ENCODE measurements around the gene SLC39A9. TPM values are rescaled to one million over a fixed set of nuclear protein-coding genes. Genes with fewer than 3 reads are reported as not detected.
A peak's percentile ranks its signal among the peaks of the same experiment; 100 is the strongest.

SLC39A9 gene
- total RNA-seq, 4 donors from 2014 or later, result 64.9 to 101 (median 81.3) TPM

GRCh38 chr14:69351911-69352310 lies 46.6 kb upstream of the SLC39A9 start:
- no peaks in the 10 kb centered on the region for H3K36me3 ChIP-seq
- no peak overlapping the region for H3K4me3 ChIP-seq (replicated peaks in 1 of 3)
- H3K27ac ChIP-seq, result no peak overlapping the region
- peaks cover 13 to 23% of the 10 kb centered on the region in 2 donors for H3K4me1 ChIP-seq
- 88 to 90% methylated on average over 5 of the region's 5 CpGs for WGBS, 2 donors
- intact Hi-C loops (cut with DNase I), result no loop called here
- no peaks in the 10 kb centered on the region for H3K9me3 ChIP-seq
- no peak for TF ChIP-seq POLR2A (IDR thresholded peaks at IDR 0.05)
- TF ChIP-seq, protein P1, sequence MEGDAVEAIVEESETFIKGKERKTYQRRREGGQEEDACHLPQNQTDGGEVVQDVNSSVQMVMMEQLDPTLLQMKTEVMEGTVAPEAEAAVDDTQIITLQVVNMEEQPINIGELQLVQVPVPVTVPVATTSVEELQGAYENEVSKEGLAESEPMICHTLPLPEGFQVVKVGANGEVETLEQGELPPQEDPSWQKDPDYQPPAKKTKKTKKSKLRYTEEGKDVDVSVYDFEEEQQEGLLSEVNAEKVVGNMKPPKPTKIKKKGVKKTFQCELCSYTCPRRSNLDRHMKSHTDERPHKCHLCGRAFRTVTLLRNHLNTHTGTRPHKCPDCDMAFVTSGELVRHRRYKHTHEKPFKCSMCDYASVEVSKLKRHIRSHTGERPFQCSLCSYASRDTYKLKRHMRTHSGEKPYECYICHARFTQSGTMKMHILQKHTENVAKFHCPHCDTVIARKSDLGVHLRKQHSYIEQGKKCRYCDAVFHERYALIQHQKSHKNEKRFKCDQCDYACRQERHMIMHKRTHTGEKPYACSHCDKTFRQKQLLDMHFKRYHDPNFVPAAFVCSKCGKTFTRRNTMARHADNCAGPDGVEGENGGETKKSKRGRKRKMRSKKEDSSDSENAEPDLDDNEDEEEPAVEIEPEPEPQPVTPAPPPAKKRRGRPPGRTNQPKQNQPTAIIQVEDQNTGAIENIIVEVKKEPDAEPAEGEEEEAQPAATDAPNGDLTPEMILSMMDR (IDR thresholded peaks at IDR 0.05), result no peak
- no peak for DNase-seq
- no peaks in the 10 kb centered on the region for H3K27me3 ChIP-seq

- WGBS, 2 donors, result 94 to 95% methylated on average over 3 of the region's 3 CpGs
- H3K27me3 ChIP-seq, result no peaks in the 10 kb centered on the region
- H3K9me3 ChIP-seq, result no peaks in the 10 kb centered on the region
- H3K36me3 ChIP-seq, result no peaks in the 10 kb centered on the region
- no peak overlapping the region for H3K27ac ChIP-seq
- peaks cover 13 to 23% of the 10 kb centered on the region in 2 donors for H3K4me1 ChIP-seq
- TF ChIP-seq POLR2A (IDR thresholded peaks at IDR 0.05), result no peak
- TF ChIP-seq, protein P1 (IDR thresholded peaks at IDR 0.05), result no peak
- intact Hi-C loops (cut with DNase I), result no loop called here
- no peak for DNase-seq
- no peak overlapping the region for H3K4me3 ChIP-seq (replicated peaks in 1 of 3)
These were observed 45.3 kb upstream of the SLC39A9 start for GRCh38 chr14:69353168-69353567.

DNA sequence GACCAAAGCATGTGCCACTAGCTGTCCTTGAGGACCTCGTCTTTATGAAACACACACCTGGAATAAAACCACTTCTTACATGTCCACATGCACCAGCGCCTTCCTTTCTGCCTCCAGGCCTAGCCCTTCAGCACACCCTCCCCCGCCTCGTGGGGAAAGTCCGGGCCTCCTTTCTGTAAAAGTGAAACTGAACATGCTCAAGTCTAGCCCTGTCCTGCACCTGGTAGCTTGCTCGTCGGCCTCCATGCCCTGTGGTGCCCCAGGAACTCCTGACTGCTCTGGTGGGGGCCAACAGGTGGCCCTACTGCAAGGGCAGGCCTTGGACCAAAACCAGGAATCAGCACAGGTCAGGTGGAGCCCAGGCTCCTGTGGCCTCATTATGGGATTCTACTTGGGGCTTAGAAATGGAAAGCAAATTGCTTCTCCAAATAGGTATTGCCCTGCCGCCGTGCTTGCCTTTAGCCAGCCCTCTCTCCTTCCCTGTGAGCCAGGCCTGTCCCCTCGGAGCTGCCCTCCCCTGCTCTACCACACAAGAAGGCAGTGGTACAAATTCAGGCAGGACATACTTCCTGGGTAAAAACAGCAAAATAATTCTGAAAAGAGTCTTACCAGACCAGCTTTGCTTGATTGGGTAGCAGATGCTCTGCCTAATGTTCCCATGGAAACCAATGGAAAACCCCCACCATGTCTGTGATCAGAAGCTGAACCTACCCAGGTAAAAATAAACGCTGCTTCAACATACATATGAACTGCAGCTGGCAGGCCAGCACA lies 43.9 kb upstream of the SLC39A9 start:
- WGBS, 2 donors, result 63 to 81% methylated on average over 10 to 11 of the region's 11 CpGs
- no peak overlapping the region for H3K27ac ChIP-seq
- DNase-seq, result peak; percentile 29 to 51

GRCh38 chr14:69355154-69355597 lies 43.3 kb upstream of the SLC39A9 start:
- peak overlapping the region in 1 of 3 donors; percentile 44 for H3K27ac ChIP-seq
- 88 to 94% methylated on average over 6 of the region's 6 CpGs for WGBS, 2 donors
- intact Hi-C loops (cut with DNase I), result no loop called here

More for the DNA sequence above, 43.9 kb upstream of the SLC39A9 start:
- no peak overlapping the region for H3K4me3 ChIP-seq (replicated peaks in 1 of 3)
- peaks cover 13 to 23% of the 10 kb centered on the region in 2 donors for H3K4me1 ChIP-seq
- intact Hi-C loops (cut with DNase I), result no loop called here
- TF ChIP-seq, protein P1 (IDR thresholded peaks at IDR 0.05), result no peak
- no peak for TF ChIP-seq POLR2A (IDR thresholded peaks at IDR 0.05)
- H3K9me3 ChIP-seq, result no peaks in the 10 kb centered on the region
- no peaks in the 10 kb centered on the region for H3K27me3 ChIP-seq
- no peaks in the 10 kb centered on the region for H3K36me3 ChIP-seq

More at GRCh38 chr14:69355154-69355597, 43.3 kb upstream of the SLC39A9 start:
- Histone ChIP-seq H3K36me3 (no peaks in the 10 kb centered on the region), H3K4me1 (peaks cover 13 to 23% of the 10 kb centered on the region in 2 donors), H3K27me3 (no peaks in the 10 kb centered on the region), H3K4me3 (replicated peaks in 1 of 3) (no peak overlapping the region), H3K9me3 (no peaks in the 10 kb centered on the region)
- TF ChIP-seq, protein P1 (IDR thresholded peaks at IDR 0.05), result no peak
- no peak for TF ChIP-seq POLR2A (IDR thresholded peaks at IDR 0.05)
- no peak for DNase-seq
